IPS-20b (cell line): ENCODE data around the gene IFT57.
"Not testable (repeated sequence)": the region's sequence is repeated elsewhere in the genome, so short reads cannot be mapped to it uniquely, and the experiment has no call there.

ENCODE experiments used
- H3K27ac ChIP-seq: one replicate; pipeline ENCODE4 v1.5.1; 2013; ENCODE audit warnings: low read length
- H3K27me3 ChIP-seq: 2 replicates; pipeline ENCODE4 v1.6.1; 2013; ENCODE audit warnings: mild to moderate bottlenecking, low read length, inconsistent platforms; ENCODE audit not compliant: insufficient read depth
- H3K36me3 ChIP-seq: 2 replicates; pipeline ENCODE4 v1.6.1; 2013; ENCODE audit warnings: low read depth, mild to moderate bottlenecking, inconsistent platforms, low read length, moderate library complexity; ENCODE audit not compliant: insufficient read depth
- H3K4me1 ChIP-seq: 2 replicates; pipeline ENCODE4 v1.6.1; 2013; ENCODE audit warnings: mild to moderate bottlenecking, control low read depth, inconsistent platforms, low read length, moderate library complexity; ENCODE audit not compliant: insufficient read depth
- H3K4me3 ChIP-seq: 2 replicates; pipeline ENCODE4 v1.5.1; 2013; ENCODE audit warnings: mild to moderate bottlenecking, low read length, inconsistent platforms
- H3K9ac ChIP-seq: 2 replicates; pipeline ENCODE4 v1.6.1; 2013; ENCODE audit warnings: low read depth, mild to moderate bottlenecking, inconsistent platforms, low read length, moderate library complexity
- H3K9me3 ChIP-seq: 2 replicates; pipeline ENCODE4 v1.6.1; 2013; ENCODE audit warnings: mild to moderate bottlenecking, low read depth, low read length, inconsistent platforms; ENCODE audit not compliant: insufficient read depth

The IFT57 gene

DNA sequence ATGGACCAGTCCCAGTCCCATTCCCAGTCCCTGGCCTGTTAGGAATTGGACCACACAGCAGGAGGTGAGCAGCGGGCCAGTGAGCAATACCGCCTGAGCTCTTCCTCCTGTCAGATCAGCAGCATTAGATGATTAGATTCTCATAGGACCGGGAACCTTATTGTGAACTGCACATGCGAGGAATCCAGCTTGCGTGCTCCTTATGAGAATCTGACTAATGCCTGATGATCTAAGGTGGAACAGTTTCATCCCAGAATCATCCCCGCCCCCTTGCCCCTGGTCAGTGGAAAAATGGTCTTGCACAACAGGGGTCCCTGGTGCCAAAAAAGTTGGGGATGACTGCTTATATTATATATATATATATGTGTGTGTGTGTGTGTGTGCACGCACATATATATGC, 63.1 kb downstream of the IFT57 start:
- H3K4me3 ChIP-seq = no peak overlapping the region
- no peak overlapping the region for H3K27ac ChIP-seq
- H3K9me3 ChIP-seq = no peaks in the 10 kb centered on the region
- H3K36me3 ChIP-seq = no peaks in the 10 kb centered on the region
- H3K4me1 ChIP-seq = no peaks in the 10 kb centered on the region
- H3K27me3 ChIP-seq = no peaks in the 10 kb centered on the region
- no peak overlapping the region for H3K9ac ChIP-seq

DNA sequence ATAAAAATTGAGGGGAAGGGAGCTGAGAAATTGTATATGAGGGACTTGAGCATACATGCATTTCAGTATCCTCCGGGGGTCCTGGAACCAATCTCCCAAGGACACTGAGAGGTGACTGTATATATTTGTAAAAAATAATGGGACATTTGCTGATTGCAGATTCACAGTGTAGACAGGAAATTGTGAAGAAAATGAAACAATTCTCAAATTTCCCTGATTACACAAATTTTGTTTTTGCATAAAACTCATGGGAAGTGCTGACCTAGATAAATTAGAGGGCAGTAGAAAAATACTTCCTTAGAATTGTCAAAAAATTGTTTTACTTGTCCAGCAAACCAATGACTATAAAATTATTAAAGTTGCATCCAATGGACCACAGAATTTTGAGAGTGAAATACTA, 64.0 kb downstream of the IFT57 start:
- Histone ChIP-seq H3K9ac (no peak overlapping the region), H3K4me3 (no peak overlapping the region), H3K9me3 (no peaks in the 10 kb centered on the region), H3K36me3 (no peaks in the 10 kb centered on the region), H3K4me1 (0 out of 2 replicates have a peak, but pooled peaks cover 3% of the 10 kb centered on the region), H3K27me3 (no peaks in the 10 kb centered on the region), H3K27ac (no peak overlapping the region)

DNA sequence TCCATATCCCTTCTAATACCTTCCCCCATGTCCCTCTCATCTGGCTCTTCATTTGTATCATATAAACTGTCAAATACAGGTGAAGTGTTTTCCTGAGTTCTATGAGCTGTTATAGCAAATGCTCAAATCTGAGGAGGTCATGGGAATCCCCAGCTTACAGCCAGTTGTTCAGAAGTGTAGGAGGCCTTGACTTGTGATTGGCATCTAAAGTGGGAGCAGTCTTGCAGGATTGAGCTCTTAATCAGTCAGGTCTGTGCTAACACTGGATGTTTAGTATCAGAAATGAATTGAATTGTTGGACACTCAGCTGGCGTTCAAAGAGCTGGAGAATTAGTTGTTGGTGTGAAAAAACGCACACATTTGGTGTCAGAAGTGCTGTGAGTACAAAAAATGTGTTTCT, 65.0 kb downstream of the IFT57 start:
- H3K9ac ChIP-seq = no peak overlapping the region
- H3K4me3 ChIP-seq = no peak overlapping the region
- H3K27me3 ChIP-seq = no peaks in the 10 kb centered on the region
- 0 out of 2 replicates have a peak, but pooled peaks cover 3% of the 10 kb centered on the region for H3K4me1 ChIP-seq
- no peaks in the 10 kb centered on the region for H3K36me3 ChIP-seq
- H3K9me3 ChIP-seq = no peaks in the 10 kb centered on the region
- no peak overlapping the region for H3K27ac ChIP-seq

DNA sequence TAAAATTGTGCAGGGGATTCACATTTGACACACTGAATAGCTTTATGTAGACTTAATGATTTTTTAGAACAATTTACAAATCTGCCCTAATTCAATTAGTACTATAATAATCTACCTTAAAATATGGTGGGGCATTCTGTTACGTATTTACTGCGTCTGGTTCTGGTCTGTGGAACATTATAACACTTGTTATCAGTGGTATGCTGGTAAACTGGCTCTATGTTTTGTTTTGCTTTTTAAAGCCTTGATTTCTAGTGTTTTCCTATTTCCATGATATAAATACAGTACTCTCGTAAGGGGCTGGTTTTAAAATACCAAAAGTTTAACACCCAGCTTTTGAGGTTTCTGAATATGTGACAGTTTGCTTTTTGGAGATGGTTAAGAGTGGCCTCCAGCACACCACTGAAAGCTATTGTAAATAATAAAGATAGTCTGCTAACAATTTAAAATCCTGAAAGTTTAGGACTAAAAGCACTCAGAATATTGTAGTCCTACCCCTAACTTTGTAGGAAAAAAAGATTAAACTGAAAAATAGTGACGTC, 65.8 kb downstream of the IFT57 start:
- no peaks in the 10 kb centered on the region for H3K9me3 ChIP-seq
- no peak overlapping the region for H3K9ac ChIP-seq
- H3K4me1 ChIP-seq = 0 out of 2 replicates have a peak, but pooled peaks cover 3% of the 10 kb centered on the region
- no peaks in the 10 kb centered on the region for H3K36me3 ChIP-seq
- no peak overlapping the region for H3K4me3 ChIP-seq
- no peak overlapping the region for H3K27ac ChIP-seq
- no peaks in the 10 kb centered on the region for H3K27me3 ChIP-seq

DNA sequence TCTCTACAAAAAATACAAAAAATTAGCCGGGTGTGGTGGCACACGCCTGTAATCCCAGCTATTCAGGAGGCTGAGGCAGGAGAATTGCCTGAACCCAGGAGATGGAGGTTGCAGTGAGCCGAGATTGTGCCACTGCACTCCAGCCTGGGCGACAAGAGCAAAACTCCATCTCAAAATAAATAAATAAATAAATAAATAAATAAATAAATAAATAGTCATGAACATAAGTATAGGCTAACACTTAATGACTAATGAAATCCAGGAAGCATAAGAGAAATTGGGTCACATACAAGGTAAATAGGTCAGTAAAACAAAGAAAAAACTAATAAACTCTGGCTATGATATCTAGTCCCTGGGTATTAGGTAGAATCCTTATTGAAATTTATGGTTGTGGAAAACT, 66.6 kb downstream of the IFT57 start:
- not testable (repeated sequence) for H3K27me3 ChIP-seq, H3K27ac ChIP-seq, H3K4me1 ChIP-seq, H3K36me3 ChIP-seq, H3K9me3 ChIP-seq, H3K4me3 ChIP-seq, H3K9ac ChIP-seq

DNA sequence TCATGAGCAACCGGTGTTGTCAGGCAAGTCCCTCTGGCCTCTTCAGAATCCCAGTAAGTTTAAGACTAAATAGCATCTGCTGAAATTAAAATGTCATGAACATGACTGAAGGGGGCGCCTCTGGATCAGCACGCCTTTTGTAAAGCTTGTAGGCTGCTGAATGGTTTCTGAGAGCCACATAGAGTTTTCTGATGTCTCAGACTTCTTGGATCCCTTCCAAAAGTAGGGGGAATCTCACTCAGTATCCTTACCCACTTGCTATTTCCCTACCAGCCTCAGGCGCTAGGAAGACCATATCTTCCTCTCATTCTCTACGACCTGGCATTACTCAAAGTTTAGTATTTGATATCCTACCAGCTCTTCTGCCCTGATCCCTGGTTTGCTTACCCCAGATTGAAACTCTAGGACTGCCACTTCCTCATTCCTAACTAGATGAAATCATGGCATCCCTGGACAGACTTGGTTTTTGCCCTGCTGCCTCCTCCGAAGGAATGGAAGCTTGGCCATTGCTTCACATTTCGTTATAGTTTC, 68.7 kb downstream of the IFT57 start:
- H3K9me3 ChIP-seq = no peaks in the 10 kb centered on the region
- H3K9ac ChIP-seq = no peak overlapping the region
- H3K4me1 ChIP-seq = 0 out of 2 replicates have a peak, but pooled peaks cover 3% of the 10 kb centered on the region
- H3K27me3 ChIP-seq = no peaks in the 10 kb centered on the region
- no peaks in the 10 kb centered on the region for H3K36me3 ChIP-seq
- H3K4me3 ChIP-seq = no peak overlapping the region
- no peak overlapping the region for H3K27ac ChIP-seq

DNA sequence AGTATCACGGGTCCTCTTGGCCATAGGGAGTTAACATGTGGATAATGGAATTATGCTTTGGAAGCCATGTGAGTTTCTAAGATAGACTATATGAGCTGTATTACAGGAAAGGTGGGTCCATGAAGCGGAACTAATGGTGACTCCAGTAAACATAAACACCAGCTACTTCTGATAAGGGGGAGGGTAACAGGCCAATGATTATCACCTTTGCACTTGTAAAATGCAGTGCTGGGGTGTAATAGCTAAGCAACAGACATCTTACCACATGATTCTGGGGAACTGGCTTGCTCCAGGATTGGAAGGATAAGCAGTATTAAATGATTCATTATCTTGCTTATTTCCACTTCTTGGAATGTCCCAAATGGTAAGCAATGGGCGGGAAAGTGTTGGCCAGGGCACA, 70.0 kb downstream of the IFT57 start:
- Histone ChIP-seq H3K9me3 (no peaks in the 10 kb centered on the region), H3K9ac (no peak overlapping the region), H3K36me3 (no peaks in the 10 kb centered on the region), H3K4me3 (no peak overlapping the region), H3K27ac (no peak overlapping the region), H3K27me3 (no peaks in the 10 kb centered on the region), H3K4me1 (0 out of 2 replicates have a peak, but pooled peaks cover 3% of the 10 kb centered on the region)

DNA sequence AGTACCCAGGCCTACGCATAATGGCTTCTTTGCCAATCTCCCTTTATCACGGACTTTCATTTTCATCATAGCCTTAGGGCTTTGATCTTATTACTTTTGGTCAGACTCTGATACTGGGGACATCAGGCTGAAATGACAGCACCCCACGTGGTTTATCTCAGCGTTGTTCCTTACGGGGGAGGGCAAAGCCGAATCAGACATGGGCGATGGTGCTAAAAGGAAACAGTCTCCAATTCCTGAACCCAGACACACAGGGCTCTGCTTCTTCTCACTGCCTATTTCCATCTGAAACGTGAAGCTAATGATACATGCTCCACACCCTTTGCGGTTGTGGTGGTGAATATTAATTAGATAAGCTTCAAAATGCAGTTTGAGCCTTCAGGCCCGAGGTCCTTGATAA, 72.0 kb downstream of the IFT57 start:
- Histone ChIP-seq H3K4me1 (0 out of 2 replicates have a peak, but pooled peaks cover 3% of the 10 kb centered on the region), H3K4me3 (no peak overlapping the region), H3K9ac (no peak overlapping the region), H3K36me3 (no peaks in the 10 kb centered on the region), H3K27me3 (no peaks in the 10 kb centered on the region), H3K9me3 (no peaks in the 10 kb centered on the region), H3K27ac (no peak overlapping the region)

DNA sequence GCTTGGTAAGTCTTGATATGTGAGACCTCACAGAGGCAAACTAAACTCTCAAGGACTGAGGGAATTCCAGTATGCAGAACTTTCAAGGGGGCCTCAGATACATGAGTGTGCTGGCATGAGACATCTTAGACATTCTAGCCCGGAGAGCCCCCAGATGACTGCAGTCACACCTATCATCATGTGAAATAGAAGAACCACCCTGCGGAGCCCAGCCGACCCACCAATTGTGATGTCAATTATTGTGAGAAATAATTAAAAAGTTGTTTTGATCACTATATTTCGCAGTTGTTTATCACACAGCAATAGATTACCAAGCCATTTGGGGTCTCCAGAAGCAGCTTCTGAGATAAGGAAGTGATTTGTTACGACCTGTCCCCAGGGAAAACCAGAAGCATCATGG, 76.1 kb downstream of the IFT57 start:
- Histone ChIP-seq H3K9ac (no peak overlapping the region), H3K27ac (no peak overlapping the region), H3K4me3 (no peak overlapping the region), H3K27me3 (no peaks in the 10 kb centered on the region), H3K36me3 (no peaks in the 10 kb centered on the region), H3K4me1 (no peaks in the 10 kb centered on the region), H3K9me3 (no peaks in the 10 kb centered on the region)

DNA sequence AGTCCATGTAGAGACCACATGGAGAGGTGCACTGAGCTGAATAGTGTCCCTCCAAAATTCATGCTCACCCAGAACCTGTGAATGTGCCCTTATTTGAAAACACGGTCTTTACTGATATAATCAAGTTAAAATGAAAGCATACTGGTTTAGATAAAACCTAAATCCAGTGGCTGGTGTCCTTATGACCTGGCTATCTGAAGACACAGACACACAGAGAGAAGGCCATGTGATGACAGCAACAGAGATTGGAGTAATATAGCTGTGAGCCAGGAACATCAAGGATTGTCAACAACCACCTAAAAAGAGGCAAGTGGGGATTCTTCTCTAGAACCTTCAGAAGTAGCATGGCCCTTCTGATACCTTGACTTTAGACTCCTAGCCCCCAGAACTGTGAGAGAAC, 76.6 kb downstream of the IFT57 start:
- Histone ChIP-seq H3K9ac (no peak overlapping the region), H3K9me3 (no peaks in the 10 kb centered on the region), H3K27me3 (no peaks in the 10 kb centered on the region), H3K27ac (no peak overlapping the region), H3K36me3 (no peaks in the 10 kb centered on the region), H3K4me1 (no peaks in the 10 kb centered on the region), H3K4me3 (no peak overlapping the region)

DNA sequence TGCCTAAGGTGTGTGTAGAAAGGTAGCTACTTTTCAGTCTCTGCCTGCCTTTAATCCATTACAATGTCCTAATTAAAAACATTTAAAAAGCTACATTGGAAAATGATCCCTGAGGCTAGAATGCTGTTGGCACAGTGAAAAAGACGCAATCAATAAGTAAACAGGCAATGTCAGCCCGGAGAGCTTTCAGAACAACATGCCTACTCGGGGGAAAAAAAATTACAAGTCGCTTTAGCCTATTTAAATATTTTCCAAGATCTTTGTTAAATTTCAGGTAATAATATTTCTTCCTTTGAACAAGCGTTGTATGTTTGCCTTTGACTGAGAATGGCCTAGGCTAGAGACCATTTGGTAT, 84.8 kb downstream of the IFT57 start:
- Histone ChIP-seq H3K4me3 (no peak overlapping the region), H3K36me3 (no peaks in the 10 kb centered on the region), H3K27ac (no peak overlapping the region), H3K9ac (no peak overlapping the region), H3K9me3 (no peaks in the 10 kb centered on the region), H3K4me1 (0 out of 2 replicates have a peak, but pooled peaks cover 3% of the 10 kb centered on the region), H3K27me3 (no peaks in the 10 kb centered on the region)

DNA sequence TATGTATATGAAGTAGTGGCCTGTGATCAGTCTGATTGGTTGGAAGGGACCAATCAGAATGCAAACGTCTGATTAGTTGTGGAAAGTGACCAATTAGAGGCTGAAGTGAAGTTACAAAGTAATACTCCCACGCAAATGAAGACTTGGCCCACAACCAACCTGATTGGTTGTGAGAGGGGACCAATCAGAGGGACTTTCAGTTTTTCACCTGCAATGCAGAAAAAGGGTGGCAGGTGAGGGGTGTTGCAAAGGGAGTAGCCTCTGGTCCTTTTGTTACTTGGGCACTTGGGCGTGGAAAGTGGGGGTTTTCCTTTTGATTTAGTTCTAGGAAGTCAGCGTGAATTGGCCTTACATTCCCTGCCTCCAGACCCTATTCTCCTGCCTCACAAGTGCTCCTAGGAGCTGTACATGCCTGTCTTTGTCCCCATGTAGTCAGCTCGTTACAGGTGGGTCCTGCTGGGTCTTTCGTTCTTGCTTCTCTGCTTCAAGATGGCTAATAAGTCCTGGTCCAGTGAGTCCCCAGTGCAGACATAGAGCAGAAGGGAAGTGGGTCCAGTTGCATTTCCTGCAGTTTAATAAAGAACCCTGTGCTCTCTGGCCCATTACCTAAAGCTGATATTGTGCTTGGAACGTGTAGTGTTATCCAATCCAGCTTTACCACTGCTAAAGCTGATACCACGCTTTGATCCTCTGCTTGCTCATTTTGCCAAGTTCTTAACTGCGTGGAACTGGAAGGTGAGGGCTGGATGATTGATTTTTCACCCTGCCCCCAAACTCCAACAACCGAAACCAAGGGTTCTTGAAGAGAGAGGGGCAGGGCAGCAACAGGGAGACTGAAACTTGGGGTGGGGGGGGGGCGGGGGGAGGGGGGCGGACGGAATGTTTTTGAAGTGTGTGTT, 85.4 kb downstream of the IFT57 start:
- H3K27ac ChIP-seq = no peak overlapping the region
- no peaks in the 10 kb centered on the region for H3K36me3 ChIP-seq
- H3K9ac ChIP-seq = no peak overlapping the region
- H3K9me3 ChIP-seq = no peaks in the 10 kb centered on the region
- no peak overlapping the region for H3K4me3 ChIP-seq
- H3K4me1 ChIP-seq = 0 out of 2 replicates have a peak, but pooled peaks cover 3% of the 10 kb centered on the region
- no peaks in the 10 kb centered on the region for H3K27me3 ChIP-seq
